GM19351 (cell line): ENCODE measurements around the gene GPR62.
A peak's percentile ranks its signal among the peaks of the same experiment; 100 is the strongest.

Experiments
- ATAC-seq: cut with Tn5 transposase; IDR thresholded peaks from one replicate; pipeline ENCODE4 v1.9.1; 2021; ENCODE audit warnings: mild to moderate bottlenecking, moderate library complexity; ENCODE audit not compliant: unreplicated experiment

Gene GPR62

GRCh38 chr3:51937611-51938450, 17.4 kb upstream of the GPR62 start:
- no peak for ATAC-seq

- no peak for ATAC-seq
Observed at GRCh38 chr3:51938780-51939425, 16.3 kb upstream of the GPR62 start.

- no peak for ATAC-seq
Observed at GRCh38 chr3:51940648-51941462, 14.3 kb upstream of the GPR62 start.

- no peak for ATAC-seq
Observed at GRCh38 chr3:51941463-51941797, 13.8 kb upstream of the GPR62 start.

GRCh38 chr3:51941798-51942602, 13.2 kb upstream of the GPR62 start, which contains the start of the genes PARP3 and RRP9:
PARP3 (plus strand) TSS chr3:51942363; CDS start chr3:51943356, 993 bp downstream.
RRP9 (minus strand) TSS chr3:51941904; CDS start chr3:51941867, 37 bp downstream.
- peak; percentile 89 for ATAC-seq

DNA sequence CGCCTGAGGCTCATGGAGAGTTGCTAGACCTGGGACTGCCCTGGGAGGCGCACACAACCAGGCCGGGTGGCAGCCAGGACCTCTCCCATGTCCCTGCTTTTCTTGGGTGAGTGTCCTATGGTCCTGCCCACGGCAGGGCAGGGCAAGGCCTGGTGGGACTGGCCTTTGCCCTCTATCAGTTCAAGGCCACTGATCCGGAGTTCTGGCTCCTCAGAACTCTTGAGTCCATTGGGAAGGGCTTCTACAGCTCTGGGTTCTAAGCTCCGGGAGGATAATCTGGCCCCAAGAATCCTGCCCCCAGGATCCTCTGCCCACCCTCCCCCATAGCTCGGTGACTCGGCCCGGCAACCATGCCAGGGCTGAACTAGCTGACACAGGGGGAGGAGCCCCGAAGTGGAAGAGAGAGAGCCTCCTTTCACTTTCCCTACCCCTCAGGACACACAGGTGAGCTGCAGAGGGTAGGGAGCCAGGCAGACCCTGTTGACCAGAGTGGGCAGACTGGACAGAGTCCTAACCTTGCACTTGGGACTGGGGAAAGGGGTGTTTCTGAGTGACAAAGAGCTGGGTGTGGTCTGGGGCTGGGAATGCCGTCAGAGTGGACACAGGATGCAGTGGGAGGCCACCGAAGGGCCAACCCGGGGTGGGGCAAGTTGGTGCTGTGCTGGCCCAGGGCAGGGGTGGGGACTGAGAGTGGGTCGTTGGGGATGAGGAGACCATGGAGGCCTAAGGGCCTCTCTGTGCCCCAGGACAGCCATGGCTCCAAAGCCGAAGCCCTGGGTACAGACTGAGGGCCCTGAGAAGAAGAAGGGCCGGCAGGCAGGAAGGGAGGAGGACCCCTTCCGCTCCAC, 12.4 kb upstream of the GPR62 start:
- peak; percentile 36 for ATAC-seq

DNA sequence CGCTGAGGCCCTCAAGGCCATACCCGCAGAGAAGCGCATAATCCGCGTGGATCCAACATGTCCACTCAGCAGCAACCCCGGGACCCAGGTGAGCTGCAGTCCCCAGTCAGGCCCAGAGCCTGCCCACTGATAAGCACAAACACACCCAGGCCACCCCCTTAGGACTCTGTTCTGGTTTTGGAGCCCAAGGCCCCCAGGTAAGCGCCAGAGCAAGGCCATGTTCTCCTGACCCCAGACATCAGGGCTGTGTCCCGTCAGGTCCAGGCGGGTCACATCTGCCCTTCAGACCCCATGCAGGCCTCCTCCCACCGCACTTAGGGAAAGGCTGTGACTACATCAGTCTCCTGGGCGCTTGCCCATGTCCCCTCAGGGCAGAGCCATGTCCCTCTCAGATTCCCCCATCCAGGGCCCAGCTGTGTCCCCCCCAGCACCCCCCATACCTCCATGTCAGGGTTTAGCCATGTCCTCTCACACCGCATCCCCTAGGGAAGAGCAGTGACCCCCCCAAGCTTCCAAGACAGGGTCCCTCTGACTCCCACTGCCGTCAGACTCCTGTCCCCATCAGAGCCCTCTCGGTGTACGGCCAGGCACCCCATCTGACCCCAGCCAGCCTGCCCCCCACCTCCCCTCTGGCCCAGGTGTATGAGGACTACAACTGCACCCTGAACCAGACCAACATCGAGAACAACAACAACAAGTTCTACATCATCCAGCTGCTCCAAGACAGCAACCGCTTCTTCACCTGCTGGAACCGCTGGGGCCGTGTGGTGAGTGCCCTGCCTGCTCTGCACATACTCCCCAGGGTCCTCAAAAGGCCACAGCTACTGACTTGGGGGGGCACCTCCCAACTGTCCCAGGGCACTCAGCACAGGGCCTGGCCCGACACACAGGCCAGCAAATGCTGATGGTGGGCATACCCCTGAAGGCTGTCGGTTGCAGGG, 11.5 kb upstream of the GPR62 start:
- no peak for ATAC-seq

DNA sequence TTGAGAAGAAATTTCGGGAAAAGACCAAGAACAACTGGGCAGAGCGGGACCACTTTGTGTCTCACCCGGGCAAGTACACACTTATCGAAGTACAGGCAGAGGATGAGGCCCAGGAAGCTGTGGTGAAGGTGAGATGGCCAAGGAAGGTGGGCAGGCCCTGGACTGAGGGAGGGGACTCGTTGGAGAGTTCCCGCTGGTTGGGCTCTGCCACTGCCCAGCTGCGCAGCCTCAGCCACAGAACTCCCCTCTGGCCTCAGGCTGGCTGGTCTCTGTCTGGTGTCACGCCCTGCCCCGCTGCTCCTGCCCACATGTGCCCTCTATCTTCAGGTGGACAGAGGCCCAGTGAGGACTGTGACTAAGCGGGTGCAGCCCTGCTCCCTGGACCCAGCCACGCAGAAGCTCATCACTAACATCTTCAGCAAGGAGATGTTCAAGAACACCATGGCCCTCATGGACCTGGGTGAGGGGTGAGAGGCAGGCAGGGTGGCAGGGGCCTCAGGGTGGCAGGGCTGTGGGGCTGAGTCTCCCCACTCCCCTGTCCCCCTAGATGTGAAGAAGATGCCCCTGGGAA, 10.6 kb upstream of the GPR62 start:
- no peak for ATAC-seq

- ATAC-seq: no peak
Observed at GRCh38 chr3:51945031-51945840, 9.9 kb upstream of the GPR62 start.

DNA sequence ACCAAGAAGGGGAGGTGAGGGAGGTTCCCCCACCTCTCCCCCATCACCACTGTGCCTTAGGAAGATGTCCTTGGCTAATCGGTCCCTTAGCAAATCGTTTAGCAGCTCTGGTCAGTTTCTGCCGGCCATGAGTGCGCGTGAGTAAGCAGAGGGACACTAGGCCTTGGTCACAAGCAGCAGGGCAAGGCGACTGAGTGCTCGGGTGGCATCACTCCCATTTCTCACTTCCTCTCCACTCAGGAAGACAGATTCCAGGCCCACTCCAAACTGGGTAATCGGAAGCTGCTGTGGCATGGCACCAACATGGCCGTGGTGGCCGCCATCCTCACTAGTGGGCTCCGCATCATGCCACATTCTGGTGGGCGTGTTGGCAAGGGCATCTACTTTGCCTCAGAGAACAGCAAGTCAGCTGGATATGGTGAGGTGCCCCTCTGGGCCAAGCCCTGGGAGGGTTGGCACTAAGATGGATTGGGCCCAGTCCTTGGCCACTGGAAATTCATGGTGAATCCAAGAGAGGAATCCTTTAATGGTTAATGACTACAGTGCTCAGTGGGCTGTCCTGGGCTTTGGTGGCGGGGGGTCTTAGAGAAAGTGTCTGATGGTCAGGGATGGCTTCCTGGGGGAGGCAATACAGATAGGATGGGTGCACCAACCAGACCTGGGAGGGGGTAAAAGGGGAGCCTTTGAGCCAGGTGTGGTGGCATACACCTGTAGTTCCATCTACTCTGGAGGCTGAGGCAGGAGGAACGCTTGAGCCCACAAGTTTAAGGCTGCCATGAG, 9.1 kb upstream of the GPR62 start:
- ATAC-seq: no peak

GRCh38 chr3:51946796-51947195, 8.4 kb upstream of the GPR62 start:
- no peak for ATAC-seq

- no peak for ATAC-seq
Observed at GRCh38 chr3:51947215-51947900, 7.8 kb upstream of the GPR62 start.

GRCh38 chr3:51948016-51948580, 7.1 kb upstream of the GPR62 start:
- ATAC-seq: no peak

DNA sequence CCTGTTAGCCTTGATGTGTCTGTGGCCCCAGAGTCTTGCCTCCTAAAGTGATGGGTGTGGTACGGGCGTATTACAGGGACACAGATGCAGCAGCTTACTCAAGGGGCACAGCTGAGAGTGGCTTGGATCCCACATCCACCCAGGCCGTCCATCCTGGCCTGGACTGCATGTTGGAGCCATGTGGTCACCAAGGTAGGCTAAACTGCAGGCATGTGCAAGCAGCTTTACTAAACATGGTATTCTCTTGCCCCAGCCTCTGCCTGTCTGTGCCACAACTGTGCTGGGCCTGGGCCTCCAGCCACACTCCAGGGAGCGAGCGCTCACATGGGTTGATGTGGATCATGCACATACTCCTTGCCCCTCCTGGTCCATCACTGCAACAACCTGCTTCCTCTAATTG, 6.1 kb upstream of the GPR62 start:
- no peak for ATAC-seq

DNA sequence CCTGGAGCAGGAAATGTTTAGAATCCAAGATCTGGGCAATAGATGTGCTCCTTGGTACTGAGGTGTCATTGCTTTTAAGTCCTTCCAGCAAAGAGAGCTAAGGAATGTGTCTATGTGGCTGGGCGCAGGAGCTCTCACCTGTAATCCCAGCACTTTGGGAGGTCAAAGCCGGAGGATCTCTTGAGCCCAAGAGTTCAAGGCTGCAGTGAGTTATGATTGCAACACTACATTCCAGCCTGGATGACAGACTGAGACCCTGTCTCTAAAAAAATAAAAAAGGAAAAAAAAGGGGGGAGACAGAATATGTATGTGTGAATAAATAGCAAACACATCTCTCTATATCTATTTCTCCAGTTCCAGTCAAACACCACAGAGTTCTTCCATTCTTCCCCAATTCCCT, 4.3 kb upstream of the GPR62 start:
- ATAC-seq: no peak

- no peak for ATAC-seq
Observed at GRCh38 chr3:51953445-51953844, 1.7 kb upstream of the GPR62 start.
